Measurements from ENCODE around the gene NXPH1. TPM values are rescaled to one million over a fixed set of nuclear protein-coding genes. Genes with fewer than 3 reads are reported as not detected.

The NXPH1 gene
- total RNA-seq, result 94.6 TPM

GRCh38 chr7:8433477-8434289 lies at the start of gene NXPH1:
TSS of gene NXPH1 (plus strand) at chr7:8433609.

Other genes with a start within 250 kb of the NXPH1 start
- gene ICA1, start 171.4 kb upstream of the NXPH1 start, total RNA-seq, result 64.4 TPM

Measured in diencephalon (tissue), 1 donor.